HUES64 (cell line): ENCODE data around the gene MYL5.
A peak's percentile ranks its signal among the peaks of the same experiment; 100 is the strongest.

ENCODE experiments used
- H3K27ac ChIP-seq: 2 replicates; pipeline ENCODE4 v1.7.0; 2013; ENCODE audit warnings: low read depth, low read length, inconsistent platforms
- H3K27me3 ChIP-seq: 2 replicates; pipeline ENCODE4 v1.6.1; 2013; ENCODE audit warnings: mild to moderate bottlenecking, low read length; ENCODE audit not compliant: insufficient read depth
- H3K36me3 ChIP-seq: 2 replicates; pipeline ENCODE4 v1.6.1; 2013; ENCODE audit warnings: mild to moderate bottlenecking, low read length; ENCODE audit not compliant: insufficient read depth
- H3K4me1 ChIP-seq: 2 replicates; pipeline ENCODE4 v1.6.1; 2013; ENCODE audit warnings: mild to moderate bottlenecking, low read length, moderate library complexity; ENCODE audit not compliant: insufficient read depth
- H3K4me3 ChIP-seq: 2 replicates; pipeline ENCODE4 v1.5.1; 2013; ENCODE audit warnings: mild to moderate bottlenecking, low read length, moderate library complexity
- H3K9ac ChIP-seq: 2 replicates; pipeline ENCODE4 v1.6.1; 2013; ENCODE audit warnings: mild to moderate bottlenecking, low read depth, low read length
- H3K9me3 ChIP-seq: 2 replicates; pipeline ENCODE4 v1.6.1; 2013; ENCODE audit warnings: low read depth, low read length; ENCODE audit not compliant: insufficient read depth
- WGBS: fragments of 150-250, 120-280 bp; methylation state at CpG from one replicate; pipeline ENCODE4 v1.1.7; 2013; ENCODE audit warnings: missing lambda C conversion rate; 5-methylcytosine and 5-hydroxymethylcytosine counted together

Gene MYL5

DNA sequence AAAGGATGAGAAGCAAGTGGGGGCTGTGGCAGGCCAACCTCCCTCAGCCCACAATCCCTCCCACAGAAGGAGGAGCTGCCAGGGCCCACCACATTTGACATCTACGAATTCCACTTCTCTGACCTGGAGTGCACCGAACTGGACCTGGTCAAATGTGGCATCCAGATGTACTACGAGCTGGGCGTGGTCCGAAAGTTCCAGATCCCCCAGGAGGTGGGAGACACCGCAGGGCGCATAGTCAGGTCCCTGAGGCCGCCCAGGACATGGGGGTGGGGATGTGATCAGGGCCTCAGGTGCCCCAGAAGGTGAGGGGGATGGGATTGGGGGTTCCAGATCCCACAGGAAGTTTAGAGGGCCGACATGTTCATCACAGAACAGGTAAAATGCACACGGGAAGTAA, 13.9 kb upstream of the MYL5 start:
- no peaks in the 10 kb centered on the region for H3K36me3 ChIP-seq
- no peaks in the 10 kb centered on the region for H3K4me1 ChIP-seq
- no peaks in the 10 kb centered on the region for H3K27me3 ChIP-seq
- no peak overlapping the region for H3K27ac ChIP-seq
- H3K9ac ChIP-seq, result no peak overlapping the region
- no peak overlapping the region for H3K4me3 ChIP-seq
- H3K9me3 ChIP-seq, result no peaks in the 10 kb centered on the region
- 94% methylated on average over 10 of the region's 10 CpGs for WGBS

DNA sequence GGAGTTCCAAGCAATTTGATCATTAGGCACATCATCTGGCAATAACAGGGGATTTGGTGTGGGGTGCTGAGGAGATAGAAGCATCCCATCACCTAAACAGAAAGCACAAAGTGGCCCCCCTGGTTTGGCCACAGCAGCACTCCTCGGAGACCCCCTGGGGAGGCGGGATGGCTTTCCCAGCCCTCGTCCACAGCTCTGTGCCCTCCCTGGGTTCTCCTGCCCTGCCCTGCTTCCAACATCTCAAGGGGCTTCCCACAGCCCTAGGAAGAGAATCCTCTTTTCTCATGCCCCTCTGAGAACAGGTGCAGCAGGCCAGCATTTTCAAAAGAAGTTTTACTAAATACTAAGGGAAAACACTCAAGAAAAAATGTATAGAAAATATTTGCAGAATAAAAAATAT, 13.1 kb upstream of the MYL5 start:
- Histone ChIP-seq H3K4me1 (no peaks in the 10 kb centered on the region), H3K27me3 (no peaks in the 10 kb centered on the region), H3K36me3 (no peaks in the 10 kb centered on the region), H3K27ac (no peak overlapping the region), H3K9me3 (no peaks in the 10 kb centered on the region), H3K9ac (no peak overlapping the region), H3K4me3 (no peak overlapping the region)
- 83% methylated on average over 3 of the region's 3 CpGs for WGBS

DNA sequence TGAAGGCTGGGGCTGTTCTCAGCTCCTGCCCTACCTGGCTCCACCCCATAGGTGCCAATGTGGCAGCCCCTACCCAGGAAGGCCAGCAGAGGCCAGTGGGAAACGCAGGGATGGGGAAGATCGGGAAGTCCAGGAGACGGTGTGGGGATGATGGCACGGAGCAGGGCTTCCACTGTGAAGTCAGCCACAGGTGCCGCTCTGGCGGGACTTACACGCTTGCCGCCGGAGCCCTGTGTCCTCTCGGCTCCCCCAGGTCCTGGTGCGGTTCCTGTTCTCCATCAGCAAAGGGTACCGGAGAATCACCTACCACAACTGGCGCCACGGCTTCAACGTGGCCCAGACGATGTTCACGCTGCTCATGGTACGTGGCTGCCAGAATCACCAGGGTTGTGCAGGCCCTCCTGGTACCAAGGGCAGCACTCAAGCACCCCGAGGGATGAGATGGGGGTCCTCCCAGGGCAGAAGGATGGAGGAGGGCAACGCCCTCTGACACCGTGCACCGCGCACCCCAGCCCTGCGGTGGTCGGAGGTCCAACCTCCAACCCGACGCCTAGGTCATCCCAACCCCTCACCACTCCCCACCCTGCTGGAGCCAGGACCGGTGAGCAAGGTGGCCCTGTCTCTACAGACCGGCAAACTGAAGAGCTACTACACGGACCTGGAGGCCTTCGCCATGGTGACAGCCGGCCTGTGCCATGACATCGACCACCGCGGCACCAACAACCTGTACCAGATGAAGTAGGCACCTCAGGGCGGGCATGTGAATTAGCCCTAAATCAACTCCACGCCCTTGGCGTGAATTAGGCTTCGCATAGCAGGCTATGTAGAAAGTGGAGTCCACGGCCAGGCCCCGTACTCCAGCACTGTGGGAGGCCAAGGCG, 12.2 kb upstream of the MYL5 start:
- no peak overlapping the region for H3K9ac ChIP-seq
- no peaks in the 10 kb centered on the region for H3K4me1 ChIP-seq
- H3K9me3 ChIP-seq, result no peaks in the 10 kb centered on the region
- 95% methylated on average over 42 of the region's 42 CpGs for WGBS
- H3K27ac ChIP-seq, result no peak overlapping the region
- H3K4me3 ChIP-seq, result no peak overlapping the region
- H3K27me3 ChIP-seq, result no peaks in the 10 kb centered on the region
- no peaks in the 10 kb centered on the region for H3K36me3 ChIP-seq

DNA sequence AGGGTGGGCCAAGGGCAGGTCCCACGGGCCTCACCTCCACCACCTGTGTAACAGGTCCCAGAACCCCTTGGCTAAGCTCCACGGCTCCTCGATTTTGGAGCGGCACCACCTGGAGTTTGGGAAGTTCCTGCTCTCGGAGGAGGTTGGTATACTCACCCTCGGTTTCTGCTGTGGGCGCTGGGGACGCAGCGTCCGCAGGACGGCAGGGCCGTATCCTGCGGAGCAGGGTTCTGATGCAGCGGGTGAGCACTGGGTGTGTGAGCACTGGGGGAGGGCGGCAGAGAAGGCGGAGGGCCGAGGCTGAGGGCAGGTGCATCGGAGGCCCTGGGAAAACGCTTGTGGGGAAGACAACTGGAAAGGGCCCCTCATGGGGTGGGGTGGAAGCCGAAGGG, 11.3 kb upstream of the MYL5 start:
- H3K36me3 ChIP-seq, result no peaks in the 10 kb centered on the region
- H3K27ac ChIP-seq, result no peak overlapping the region
- peak overlapping the region; percentile 71 for H3K4me3 ChIP-seq
- H3K9ac ChIP-seq, result peak overlapping the region; percentile 78
- H3K4me1 ChIP-seq, result no peaks in the 10 kb centered on the region
- H3K27me3 ChIP-seq, result no peaks in the 10 kb centered on the region
- 79% methylated on average over 20 of the region's 20 CpGs for WGBS
- H3K9me3 ChIP-seq, result no peaks in the 10 kb centered on the region

DNA sequence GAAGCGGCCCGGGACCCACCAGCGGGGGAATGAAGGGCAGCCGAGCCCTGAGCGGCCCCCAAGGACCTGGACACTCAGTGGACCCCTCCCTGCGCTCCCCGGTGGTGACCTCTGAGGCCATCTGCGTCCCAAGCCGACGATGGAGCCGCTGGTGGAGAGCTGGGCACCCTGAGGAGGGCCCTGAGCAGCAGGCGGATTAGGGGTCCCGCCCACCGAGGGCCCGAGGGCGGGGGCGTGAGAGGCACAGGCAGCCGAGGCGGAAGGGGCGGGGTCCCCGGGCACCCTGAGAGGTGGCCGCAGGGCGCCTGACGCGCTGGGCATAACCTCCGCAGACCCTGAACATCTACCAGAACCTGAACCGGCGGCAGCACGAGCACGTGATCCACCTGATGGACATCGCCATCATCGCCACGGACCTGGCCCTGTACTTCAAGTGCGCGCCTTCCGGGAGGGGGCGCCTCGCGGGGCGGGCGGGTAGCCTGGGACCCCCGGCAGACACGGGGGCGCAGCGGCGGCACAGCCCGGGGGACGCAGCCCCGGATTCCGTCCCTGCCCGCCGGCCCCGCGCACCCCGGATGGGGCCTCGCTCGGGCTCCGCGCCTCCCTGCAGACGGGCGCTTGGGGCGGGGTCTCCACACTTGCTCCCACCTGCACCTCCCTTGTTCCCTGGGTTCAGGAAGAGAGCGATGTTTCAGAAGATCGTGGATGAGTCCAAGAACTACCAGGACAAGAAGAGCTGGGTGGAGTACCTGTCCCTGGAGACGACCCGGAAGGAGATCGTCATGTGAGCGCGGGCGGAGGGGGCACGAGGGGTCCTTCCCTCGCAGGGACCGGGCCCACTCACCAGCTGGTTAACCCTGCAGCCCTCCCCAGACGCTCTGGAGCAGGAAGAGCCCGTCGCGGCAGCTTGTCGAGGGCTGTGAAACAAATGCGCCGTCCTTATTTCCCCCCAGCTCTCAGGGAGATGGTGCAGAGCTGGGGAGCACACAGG, 10.6 kb upstream of the MYL5 start:
- H3K4me3 ChIP-seq, result peak overlapping the region; percentile 71
- peak overlapping the region; percentile 13; the same call in 1 of the 2 replicates for H3K27ac ChIP-seq
- no peaks in the 10 kb centered on the region for H3K9me3 ChIP-seq
- no peaks in the 10 kb centered on the region for H3K4me1 ChIP-seq
- H3K9ac ChIP-seq, result peak overlapping the region; percentile 78
- no peaks in the 10 kb centered on the region for H3K27me3 ChIP-seq
- H3K36me3 ChIP-seq, result no peaks in the 10 kb centered on the region
- 52% methylated on average over 80 of the region's 80 CpGs for WGBS

DNA sequence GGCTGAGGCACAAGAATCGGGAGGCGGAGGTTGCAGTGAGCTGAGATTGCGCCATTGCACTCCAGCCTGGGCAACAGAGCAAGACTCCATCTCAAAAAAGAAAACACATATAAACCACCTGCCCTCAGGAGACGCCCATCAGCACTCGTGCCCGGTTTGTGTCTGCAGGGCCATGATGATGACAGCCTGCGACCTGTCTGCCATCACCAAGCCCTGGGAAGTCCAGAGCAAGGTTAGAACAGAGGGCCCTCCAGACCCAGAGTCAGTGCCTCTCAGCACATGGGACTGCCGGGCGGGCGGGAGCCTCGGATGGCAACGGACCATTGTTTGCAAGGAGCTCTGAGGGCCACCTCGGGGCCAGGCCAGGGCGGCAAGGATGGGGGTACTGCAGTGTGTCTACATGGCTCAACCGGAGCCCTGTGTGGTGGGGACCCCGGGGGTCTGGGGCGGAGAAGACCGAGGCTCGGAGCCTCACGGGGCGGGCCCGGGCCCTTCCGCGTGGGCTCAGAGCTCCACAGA, 9.6 kb upstream of the MYL5 start:
- Histone ChIP-seq H3K9ac (no peak overlapping the region), H3K4me3 (no peak overlapping the region), H3K4me1 (no peaks in the 10 kb centered on the region), H3K27me3 (no peaks in the 10 kb centered on the region), H3K27ac (no peak overlapping the region), H3K9me3 (no peaks in the 10 kb centered on the region), H3K36me3 (no peaks in the 10 kb centered on the region)
- WGBS, result 95% methylated on average over 24 of the region's 24 CpGs

DNA sequence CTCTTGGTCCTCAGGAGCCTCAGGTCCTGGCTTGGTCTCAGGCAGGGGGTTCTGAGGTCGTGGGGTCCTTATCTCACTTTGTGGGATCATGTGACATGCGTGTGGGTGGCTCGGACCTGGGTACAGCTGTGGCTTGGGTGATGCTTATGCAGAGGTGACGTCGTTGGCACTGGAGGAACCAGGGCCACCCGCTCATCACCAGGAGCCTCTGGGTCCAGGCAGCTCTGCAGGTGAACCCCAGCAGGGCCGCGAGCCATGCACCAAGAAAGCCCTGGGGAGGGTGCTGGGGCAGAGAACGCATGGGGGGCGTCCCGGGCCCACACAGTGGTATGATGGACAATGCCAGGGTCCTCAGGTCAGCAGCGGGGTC, 9.0 kb upstream of the MYL5 start:
- no peak overlapping the region for H3K9ac ChIP-seq
- H3K4me3 ChIP-seq, result no peak overlapping the region
- no peaks in the 10 kb centered on the region for H3K36me3 ChIP-seq
- H3K4me1 ChIP-seq, result no peaks in the 10 kb centered on the region
- no peaks in the 10 kb centered on the region for H3K9me3 ChIP-seq
- H3K27ac ChIP-seq, result no peak overlapping the region
- WGBS, result 91% methylated on average over 12 of the region's 12 CpGs
- no peaks in the 10 kb centered on the region for H3K27me3 ChIP-seq

DNA sequence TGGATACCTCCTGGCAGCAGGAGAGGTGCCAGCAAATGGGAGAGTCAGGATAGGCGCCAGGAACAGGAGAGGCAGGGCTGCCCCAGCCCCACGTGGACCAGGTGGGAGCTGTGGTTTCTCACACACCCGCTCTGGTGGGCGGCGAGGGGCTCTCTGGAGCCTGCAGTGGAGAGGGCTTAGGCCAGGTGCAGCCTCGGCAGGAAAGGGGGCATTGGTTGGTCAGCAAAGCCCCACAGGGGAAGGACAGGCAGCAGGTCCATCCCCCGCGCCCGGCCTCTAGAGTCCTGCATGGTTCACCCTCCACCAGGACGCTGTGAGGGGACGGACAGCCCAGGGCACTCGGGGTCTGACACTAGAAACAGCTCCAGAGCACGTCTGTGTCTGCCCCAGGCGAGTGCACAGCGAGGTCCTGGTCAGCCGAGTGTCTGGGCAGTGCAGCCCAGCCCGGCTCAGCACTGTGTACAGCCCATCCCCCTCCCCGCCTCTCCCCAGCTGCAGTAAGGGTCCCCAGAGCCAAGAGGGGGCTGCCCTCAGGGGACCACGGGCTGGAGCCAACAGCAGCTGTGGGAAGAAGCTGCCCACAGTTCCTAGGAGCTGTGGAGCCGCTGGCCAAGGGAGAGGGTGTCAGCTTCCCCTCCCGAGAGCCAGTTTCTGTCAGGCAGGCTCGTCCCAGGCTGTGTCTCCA, 8.4 kb upstream of the MYL5 start:
- Histone ChIP-seq H3K9me3 (no peaks in the 10 kb centered on the region), H3K27me3 (no peaks in the 10 kb centered on the region), H3K27ac (no peak overlapping the region), H3K9ac (no peak overlapping the region), H3K36me3 (peaks cover 3% of the 10 kb centered on the region; the same call in 1 of the 2 replicates), H3K4me3 (no peak overlapping the region), H3K4me1 (no peaks in the 10 kb centered on the region)
- WGBS, result 82% methylated on average over 22 of the region's 22 CpGs

DNA sequence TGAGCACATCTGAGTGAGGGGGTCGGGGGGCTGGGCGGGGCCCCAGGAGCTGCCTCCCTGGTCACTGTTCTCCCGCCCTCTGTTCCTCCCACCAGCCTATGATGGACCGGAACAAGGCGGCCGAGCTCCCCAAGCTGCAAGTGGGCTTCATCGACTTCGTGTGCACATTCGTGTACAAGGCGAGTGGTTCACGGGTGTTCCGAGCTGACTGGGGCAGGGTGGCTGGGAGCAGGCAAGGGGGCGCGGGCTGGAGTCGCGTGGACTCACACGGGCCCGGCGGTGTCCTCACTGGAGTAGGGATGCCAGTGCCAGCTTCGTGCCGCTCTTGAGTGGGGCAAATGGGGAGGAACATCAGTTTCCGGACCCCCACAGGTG, 7.9 kb upstream of the MYL5 start:
- peaks cover 8% of the 10 kb centered on the region for H3K36me3 ChIP-seq
- H3K4me1 ChIP-seq, result no peaks in the 10 kb centered on the region
- WGBS, result 85% methylated on average over 22 of the region's 22 CpGs
- H3K9ac ChIP-seq, result no peak overlapping the region
- H3K27ac ChIP-seq, result no peak overlapping the region
- no peak overlapping the region for H3K4me3 ChIP-seq
- H3K9me3 ChIP-seq, result no peaks in the 10 kb centered on the region
- H3K27me3 ChIP-seq, result no peaks in the 10 kb centered on the region

DNA sequence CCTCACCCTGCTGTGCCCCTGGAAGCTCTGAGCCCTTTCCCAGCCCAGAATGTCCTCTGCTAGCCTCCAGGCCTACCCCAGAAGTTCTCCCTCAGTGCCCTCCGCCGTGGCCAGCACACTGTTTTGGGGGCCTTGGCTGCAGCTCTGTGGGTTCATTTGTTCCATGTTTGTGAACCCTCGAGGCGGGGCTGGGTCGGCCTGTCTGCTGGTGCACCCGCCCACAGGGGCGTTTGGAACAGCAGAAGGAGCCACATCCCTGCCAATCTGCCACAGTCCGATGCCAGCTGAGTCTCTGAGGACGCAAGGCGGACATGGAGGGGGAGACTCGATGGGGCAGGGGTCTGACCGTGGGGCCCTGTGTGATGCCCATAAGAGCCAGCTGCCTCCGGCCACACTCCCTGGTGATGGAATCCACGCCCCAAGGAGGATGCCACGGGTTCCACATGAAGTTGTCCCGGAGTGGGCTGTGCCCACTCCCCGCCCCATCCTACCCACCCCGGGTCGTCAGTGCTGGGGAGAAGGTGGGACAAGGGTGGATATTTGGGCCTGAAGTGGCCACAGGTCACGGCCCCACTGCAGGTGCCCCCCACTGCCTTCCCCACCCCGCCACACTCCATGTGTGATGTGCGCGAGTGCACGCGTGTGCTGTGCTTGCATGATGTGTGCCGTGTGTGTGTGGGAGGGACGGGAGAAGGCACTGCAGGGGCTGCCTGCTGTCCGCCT, 7.4 kb upstream of the MYL5 start:
- Histone ChIP-seq H3K9ac (no peak overlapping the region), H3K27ac (no peak overlapping the region), H3K9me3 (no peaks in the 10 kb centered on the region), H3K36me3 (peaks cover 14% of the 10 kb centered on the region), H3K27me3 (no peaks in the 10 kb centered on the region), H3K4me1 (no peaks in the 10 kb centered on the region), H3K4me3 (no peak overlapping the region)
- WGBS, result 94% methylated on average over 28 of the region's 28 CpGs
